ENCODE data around the gene USP6.
"Not testable (repeated sequence)": the region's sequence is repeated elsewhere in the genome, so short reads cannot be mapped to it uniquely, and the experiment has no call there.

USP6 gene

GRCh38 chr17:5131146-5131715, 15.4 kb downstream of the USP6 start:
- no peak for FAIRE-seq
- no peak for TF ChIP-seq POLR2A (IDR thresholded peaks at IDR 0.05; ENCODE audit: low read depth, low read length)
- no peak for TF ChIP-seq TAF1 (IDR thresholded peaks at IDR 0.05; ENCODE audit: low read depth, low read length)
- TF ChIP-seq SPI1 (IDR thresholded peaks at IDR 0.05; ENCODE audit: low read depth, low read length): no peak
- TF ChIP-seq POLR2AphosphoS5 (IDR thresholded peaks at IDR 0.05; ENCODE audit: low read depth, low read length): no peak
- no peak for TF ChIP-seq PAX5 (IDR thresholded peaks at IDR 0.05; ENCODE audit: insufficient read depth, low read length, severe bottlenecking)
- TF ChIP-seq POU2F2 (IDR thresholded peaks at IDR 0.05; ENCODE audit: low read depth, low read length): no peak
- DNase-seq (ENCODE audit: insufficient read length, low spot score): no peak

- not testable (repeated sequence) for DNase-seq (ENCODE audit: insufficient read length, low spot score); FAIRE-seq
These were observed 16.1 kb downstream of the USP6 start for GRCh38 chr17:5131799-5132502.

- DNase-seq (ENCODE audit: insufficient read length, low spot score); FAIRE-seq: not testable (repeated sequence)
These were observed 16.8 kb downstream of the USP6 start for GRCh38 chr17:5132503-5133225.

GRCh38 chr17:5133311-5133710, 17.5 kb downstream of the USP6 start:
- FAIRE-seq (no peak), DNase-seq (ENCODE audit: insufficient read length, low spot score) (no peak)
- TF ChIP-seq PAX5 (IDR thresholded peaks at IDR 0.05; ENCODE audit: insufficient read depth, low read length, severe bottlenecking) (no peak), SPI1 (IDR thresholded peaks at IDR 0.05; ENCODE audit: low read depth, low read length) (no peak), POLR2AphosphoS5 (IDR thresholded peaks at IDR 0.05; ENCODE audit: low read depth, low read length) (no peak), POU2F2 (IDR thresholded peaks at IDR 0.05; ENCODE audit: low read depth, low read length) (no peak), TAF1 (IDR thresholded peaks at IDR 0.05; ENCODE audit: low read depth, low read length) (no peak), POLR2A (IDR thresholded peaks at IDR 0.05; ENCODE audit: low read depth, low read length) (no peak)

- not testable (repeated sequence) for FAIRE-seq; DNase-seq (ENCODE audit: insufficient read length, low spot score)
These were observed 18.1 kb downstream of the USP6 start for GRCh38 chr17:5133961-5134360.

- DNase-seq (ENCODE audit: insufficient read length, low spot score); FAIRE-seq: not testable (repeated sequence)
These were observed 18.7 kb downstream of the USP6 start for GRCh38 chr17:5134571-5134970.

GRCh38 chr17:5135131-5135712, 19.4 kb downstream of the USP6 start:
- FAIRE-seq; DNase-seq (ENCODE audit: insufficient read length, low spot score): not testable (repeated sequence)

GRCh38 chr17:5135726-5136579, 20.1 kb downstream of the USP6 start:
- FAIRE-seq: no peak
- no peak for DNase-seq (ENCODE audit: insufficient read length, low spot score)
- TF ChIP-seq POLR2A (IDR thresholded peaks at IDR 0.05; ENCODE audit: low read depth, low read length) (no peak), SPI1 (IDR thresholded peaks at IDR 0.05; ENCODE audit: low read depth, low read length) (no peak), POLR2AphosphoS5 (IDR thresholded peaks at IDR 0.05; ENCODE audit: low read depth, low read length) (no peak), POU2F2 (IDR thresholded peaks at IDR 0.05; ENCODE audit: low read depth, low read length) (no peak), TAF1 (IDR thresholded peaks at IDR 0.05; ENCODE audit: low read depth, low read length) (no peak), PAX5 (IDR thresholded peaks at IDR 0.05; ENCODE audit: insufficient read depth, low read length, severe bottlenecking) (no peak)

GRCh38 chr17:5136580-5137412, 21.0 kb downstream of the USP6 start:
- not testable (repeated sequence) for FAIRE-seq; DNase-seq (ENCODE audit: insufficient read length, low spot score)

- not testable (repeated sequence) for FAIRE-seq; DNase-seq (ENCODE audit: insufficient read length, low spot score)
These were observed 21.8 kb downstream of the USP6 start for GRCh38 chr17:5137511-5138197.

- FAIRE-seq; DNase-seq (ENCODE audit: insufficient read length, low spot score): not testable (repeated sequence)
These were observed 22.3 kb downstream of the USP6 start for GRCh38 chr17:5138198-5138544.
